Activated T-cell treated with anti-CD3 and anti-CD28 coated beads, Interleukin-2, amount 50 U/mL, for 24 hours (primary cell): ENCODE measurements around the gene ANO2.

ENCODE experiments used
- DNase-seq: peaks from one replicate; pipeline ENCODE4 v3.0.0-alpha.2; 2020
- H3K27ac Mint-ChIP-seq: 2 replicates; pipeline ENCODE4 v1.8.0; 2020; ENCODE audit warnings: mild to moderate bottlenecking, mixed read lengths
- H3K27me3 Mint-ChIP-seq: 2 replicates; pipeline ENCODE4 v1.8.0; 2020; ENCODE audit warnings: mixed read lengths
- H3K36me3 Mint-ChIP-seq: 2 replicates; pipeline ENCODE4 v1.8.0; 2020; ENCODE audit warnings: low read depth, mixed read lengths
- H3K4me1 Mint-ChIP-seq: 2 replicates; pipeline ENCODE4 v1.8.0; 2020; ENCODE audit warnings: low read depth, mixed read lengths
- H3K4me3 Mint-ChIP-seq: 2 replicates; pipeline ENCODE4 v1.8.0; 2020; ENCODE audit warnings: mild to moderate bottlenecking, moderate library complexity, mixed read lengths
- H3K9me3 Mint-ChIP-seq: 2 replicates; pipeline ENCODE4 v1.8.0; 2020; ENCODE audit warnings: mixed read lengths

ANO2 gene

GRCh38 chr12:5947006-5947405, 1.9 kb upstream of the ANO2 start:
- Mint-ChIP-seq H3K27me3 (peaks cover 83% of the 10 kb centered on the region), H3K4me3 (no peak overlapping the region), H3K9me3 (no peaks in the 10 kb centered on the region), H3K36me3 (no peaks in the 10 kb centered on the region), H3K27ac (no peak overlapping the region), H3K4me1 (peaks cover 4% of the 10 kb centered on the region)
- DNase-seq: no peak

GRCh38 chr12:5946388-5946787, 1.3 kb upstream of the ANO2 start:
- Mint-ChIP-seq H3K27ac (no peak overlapping the region), H3K4me3 (no peak overlapping the region), H3K9me3 (no peaks in the 10 kb centered on the region), H3K4me1 (peaks cover 4% of the 10 kb centered on the region), H3K27me3 (peaks cover 81% of the 10 kb centered on the region), H3K36me3 (no peaks in the 10 kb centered on the region)
- DNase-seq: no peak

GRCh38 chr12:5944688-5945070, 380 bp downstream of the ANO2 start:
- Mint-ChIP-seq H3K4me3 (no peak overlapping the region), H3K36me3 (no peaks in the 10 kb centered on the region), H3K4me1 (peaks cover 4% of the 10 kb centered on the region), H3K9me3 (no peaks in the 10 kb centered on the region), H3K27me3 (peaks cover 88% of the 10 kb centered on the region), H3K27ac (no peak overlapping the region)
- no peak for DNase-seq

GRCh38 chr12:5944053-5944452, 1.0 kb downstream of the ANO2 start:
- Mint-ChIP-seq H3K27me3 (peaks cover 90% of the 10 kb centered on the region), H3K9me3 (no peaks in the 10 kb centered on the region), H3K4me1 (peaks cover 4% of the 10 kb centered on the region), H3K4me3 (no peak overlapping the region), H3K36me3 (no peaks in the 10 kb centered on the region), H3K27ac (no peak overlapping the region)
- DNase-seq: no peak

- Mint-ChIP-seq H3K36me3 (no peaks in the 10 kb centered on the region), H3K4me1 (peaks cover 4% of the 10 kb centered on the region), H3K9me3 (no peaks in the 10 kb centered on the region), H3K27me3 (peaks cover 78% of the 10 kb centered on the region), H3K27ac (no peak overlapping the region), H3K4me3 (no peak overlapping the region)
- no peak for DNase-seq
These were observed 3.2 kb downstream of the ANO2 start for GRCh38 chr12:5941907-5942306.

- Mint-ChIP-seq H3K27ac (no peak overlapping the region), H3K4me1 (no peaks in the 10 kb centered on the region), H3K9me3 (peaks cover 3% of the 10 kb centered on the region), H3K4me3 (no peak overlapping the region), H3K27me3 (peaks cover 37% of the 10 kb centered on the region), H3K36me3 (no peaks in the 10 kb centered on the region)
- no peak for DNase-seq
These were observed 17.1 kb downstream of the ANO2 start for GRCh38 chr12:5927732-5928516.

- H3K4me1 Mint-ChIP-seq: no peaks in the 10 kb centered on the region
- no peak overlapping the region for H3K27ac Mint-ChIP-seq
- no peak for DNase-seq
- H3K4me3 Mint-ChIP-seq: no peak overlapping the region
- H3K27me3 Mint-ChIP-seq: peaks cover 35% of the 10 kb centered on the region
- no peaks in the 10 kb centered on the region for H3K9me3 Mint-ChIP-seq
- H3K36me3 Mint-ChIP-seq: no peaks in the 10 kb centered on the region
These were observed 19.4 kb downstream of the ANO2 start for GRCh38 chr12:5925646-5926045.

- Mint-ChIP-seq H3K9me3 (no peaks in the 10 kb centered on the region), H3K4me1 (no peaks in the 10 kb centered on the region), H3K4me3 (no peak overlapping the region), H3K27ac (no peak overlapping the region), H3K27me3 (peaks cover 34% of the 10 kb centered on the region), H3K36me3 (no peaks in the 10 kb centered on the region)
- no peak for DNase-seq
These were observed 20.7 kb downstream of the ANO2 start for GRCh38 chr12:5924342-5924741.

GRCh38 chr12:5923751-5924150, 21.3 kb downstream of the ANO2 start:
- H3K27me3 Mint-ChIP-seq: peaks cover 34% of the 10 kb centered on the region
- no peaks in the 10 kb centered on the region for H3K4me1 Mint-ChIP-seq
- no peaks in the 10 kb centered on the region for H3K9me3 Mint-ChIP-seq

GRCh38 chr12:5923043-5923605, 21.9 kb downstream of the ANO2 start:
- H3K9me3 Mint-ChIP-seq: no peaks in the 10 kb centered on the region
- no peaks in the 10 kb centered on the region for H3K36me3 Mint-ChIP-seq
- H3K4me3 Mint-ChIP-seq: no peak overlapping the region
- no peak for DNase-seq
- H3K27ac Mint-ChIP-seq: no peak overlapping the region
- H3K27me3 Mint-ChIP-seq: peaks cover 33% of the 10 kb centered on the region
- H3K4me1 Mint-ChIP-seq: no peaks in the 10 kb centered on the region

More at GRCh38 chr12:5923751-5924150, 21.3 kb downstream of the ANO2 start:
- Mint-ChIP-seq H3K4me3 (no peak overlapping the region), H3K36me3 (no peaks in the 10 kb centered on the region), H3K27ac (no peak overlapping the region)
- DNase-seq: no peak

- Mint-ChIP-seq H3K27me3 (peaks cover 29% of the 10 kb centered on the region), H3K4me1 (no peaks in the 10 kb centered on the region), H3K4me3 (no peak overlapping the region), H3K27ac (no peak overlapping the region), H3K36me3 (no peaks in the 10 kb centered on the region), H3K9me3 (no peaks in the 10 kb centered on the region)
- DNase-seq: no peak
These were observed 22.8 kb downstream of the ANO2 start for GRCh38 chr12:5921966-5922899.

GRCh38 chr12:5921027-5921909, 23.8 kb downstream of the ANO2 start:
- Mint-ChIP-seq H3K27ac (no peak overlapping the region), H3K4me3 (no peak overlapping the region), H3K36me3 (no peaks in the 10 kb centered on the region), H3K9me3 (no peaks in the 10 kb centered on the region), H3K4me1 (no peaks in the 10 kb centered on the region), H3K27me3 (peaks cover 19% of the 10 kb centered on the region)
- DNase-seq: no peak

GRCh38 chr12:5916785-5917290, 28.2 kb downstream of the ANO2 start:
- Mint-ChIP-seq H3K4me3 (no peak overlapping the region), H3K27me3 (peaks cover 10% of the 10 kb centered on the region), H3K4me1 (no peaks in the 10 kb centered on the region), H3K27ac (no peak overlapping the region), H3K9me3 (no peaks in the 10 kb centered on the region), H3K36me3 (no peaks in the 10 kb centered on the region)
- DNase-seq: no peak

GRCh38 chr12:5915511-5915910, 29.5 kb downstream of the ANO2 start:
- Mint-ChIP-seq H3K4me1 (no peaks in the 10 kb centered on the region), H3K36me3 (no peaks in the 10 kb centered on the region), H3K4me3 (no peak overlapping the region), H3K27ac (no peak overlapping the region), H3K27me3 (peaks cover 9% of the 10 kb centered on the region), H3K9me3 (no peaks in the 10 kb centered on the region)
- DNase-seq: no peak
